Activated CD8-positive, alpha-beta memory T cell treated with anti-CD3 and anti-CD28 coated beads, Interleukin-2, amount 50 U/mL, for 24 hours (primary cell): ENCODE data around the gene NUSAP1.
"Not testable (repeated sequence)": the region's sequence is repeated elsewhere in the genome, so short reads cannot be mapped to it uniquely, and the experiment has no call there.

Experiments
- DNase-seq: peaks from one replicate; pipeline ENCODE4 v3.0.0-alpha.2; 2020; ENCODE audit errors: extremely low read depth

The NUSAP1 gene

DNA sequence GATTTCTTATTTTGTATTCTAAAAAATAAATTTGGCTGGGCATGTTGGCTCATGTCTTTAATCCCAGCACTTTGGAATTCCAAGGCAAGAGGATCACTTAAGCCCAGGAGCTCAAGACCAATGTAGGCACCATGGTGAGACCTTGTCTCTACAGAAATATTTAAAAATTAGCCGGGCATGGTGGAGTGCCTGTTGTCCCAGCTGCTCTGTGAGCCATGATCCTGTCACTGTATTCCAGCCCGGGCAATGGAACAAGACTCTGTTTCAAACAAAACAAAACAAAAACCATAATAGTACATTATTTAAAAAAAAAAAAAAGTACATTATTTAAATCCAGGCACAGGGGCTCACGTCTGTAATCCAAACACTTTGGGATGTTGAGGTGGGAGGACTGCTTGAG is 78.8 kb downstream of the NUSAP1 start:
- DNase-seq = no peak

DNA sequence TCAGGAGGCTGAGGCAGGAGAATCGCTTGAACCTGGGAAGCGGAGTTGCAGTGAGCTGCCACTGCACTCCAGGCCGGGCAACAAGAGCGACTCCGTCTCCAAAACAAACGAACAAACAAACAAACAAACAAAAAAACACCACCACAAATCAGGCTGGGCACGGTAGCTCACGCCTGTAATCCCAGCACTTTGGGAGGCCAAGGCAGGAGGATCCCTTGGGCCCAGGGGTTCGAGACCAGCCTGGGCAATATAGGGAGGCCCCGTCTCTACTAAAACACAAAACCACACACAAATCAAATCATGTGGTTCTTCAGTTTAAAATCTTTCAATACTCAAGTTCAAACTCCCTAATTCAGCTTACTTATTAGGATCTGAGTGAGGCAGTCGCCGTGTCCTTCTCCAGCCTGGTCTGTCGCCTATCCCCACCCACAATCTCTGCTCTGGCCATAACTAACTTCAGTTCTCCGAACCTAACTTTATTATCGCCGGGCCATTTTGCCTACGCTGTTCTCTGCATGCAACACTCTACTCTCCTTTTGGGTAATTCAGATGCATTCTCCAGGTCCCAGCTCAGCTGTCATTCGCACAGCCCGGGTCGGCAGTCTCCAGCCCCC is 83.6 kb downstream of the NUSAP1 start:
- DNase-seq = no peak

GRCh38 chr15:41416742-41417417 is 84.2 kb downstream of the NUSAP1 start, which contains the start of gene RTF1:
Gene RTF1, plus strand, starts transcription at chr15:41417095. Its CDS starts 21 bp downstream, at chr15:41417116.
- DNase-seq = peak; percentile 87

DNA sequence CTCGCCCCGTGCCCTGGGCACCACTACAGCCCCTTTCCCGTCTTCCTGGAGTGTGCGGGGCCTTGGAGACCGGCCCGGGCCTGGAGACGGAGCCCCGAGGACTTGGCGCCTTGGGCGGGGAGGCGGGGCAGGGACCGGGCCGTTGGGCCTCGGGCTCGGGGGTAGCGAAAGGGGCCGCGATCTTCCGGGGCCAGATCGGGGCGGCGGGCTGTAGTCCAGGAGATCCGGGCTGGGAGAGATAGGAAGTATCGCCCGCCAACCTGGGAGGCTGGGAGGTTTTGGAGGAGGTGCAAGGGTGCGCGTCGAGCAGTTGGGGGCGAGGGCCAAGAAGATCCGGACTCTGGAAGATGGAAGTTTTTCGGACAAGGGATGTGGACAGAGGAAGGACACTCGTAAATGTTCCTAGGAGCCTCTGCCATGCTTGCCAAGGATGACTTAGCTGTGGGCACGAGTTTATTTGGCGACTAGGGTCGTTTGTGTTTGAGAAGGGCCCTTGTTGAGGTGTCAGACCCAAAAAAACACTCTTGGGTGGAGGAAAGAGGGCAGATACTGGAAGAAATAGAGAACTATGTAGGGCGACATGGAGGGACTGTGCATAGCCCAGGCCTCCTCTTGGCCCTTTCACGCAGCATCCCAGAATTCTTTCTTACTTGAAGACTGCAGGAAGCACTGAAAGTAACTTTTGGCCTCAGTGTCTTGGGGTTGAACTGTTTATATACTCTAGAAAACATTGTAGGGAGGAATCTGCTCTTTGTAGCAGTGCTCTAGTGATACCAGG is 84.9 kb downstream of the NUSAP1 start:
- no peak for DNase-seq

GRCh38 chr15:41423979-41424659 is 91.4 kb downstream of the NUSAP1 start:
- no peak for DNase-seq

GRCh38 chr15:41424809-41425208 is 92.1 kb downstream of the NUSAP1 start:
- DNase-seq = no peak

DNA sequence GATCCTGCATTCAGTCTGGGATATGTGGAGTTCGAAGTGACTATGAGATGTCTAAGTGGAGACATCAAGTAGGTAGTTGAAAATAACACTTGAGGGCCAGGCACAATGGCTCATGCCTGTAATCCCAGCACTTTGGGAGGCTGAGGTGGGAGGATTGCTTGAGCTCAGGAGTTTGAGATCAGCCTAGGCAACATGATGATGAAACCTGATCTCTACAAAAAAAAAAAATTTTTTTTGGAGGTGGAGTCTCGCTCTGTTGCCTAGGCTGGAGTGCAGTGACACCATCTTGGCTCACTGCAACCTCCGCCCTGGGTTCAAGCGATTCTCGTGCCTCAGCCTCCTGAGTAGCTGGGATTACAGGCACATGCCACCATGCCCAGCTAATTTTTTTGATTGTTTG is 93.2 kb downstream of the NUSAP1 start:
- DNase-seq = not testable (repeated sequence)

DNA sequence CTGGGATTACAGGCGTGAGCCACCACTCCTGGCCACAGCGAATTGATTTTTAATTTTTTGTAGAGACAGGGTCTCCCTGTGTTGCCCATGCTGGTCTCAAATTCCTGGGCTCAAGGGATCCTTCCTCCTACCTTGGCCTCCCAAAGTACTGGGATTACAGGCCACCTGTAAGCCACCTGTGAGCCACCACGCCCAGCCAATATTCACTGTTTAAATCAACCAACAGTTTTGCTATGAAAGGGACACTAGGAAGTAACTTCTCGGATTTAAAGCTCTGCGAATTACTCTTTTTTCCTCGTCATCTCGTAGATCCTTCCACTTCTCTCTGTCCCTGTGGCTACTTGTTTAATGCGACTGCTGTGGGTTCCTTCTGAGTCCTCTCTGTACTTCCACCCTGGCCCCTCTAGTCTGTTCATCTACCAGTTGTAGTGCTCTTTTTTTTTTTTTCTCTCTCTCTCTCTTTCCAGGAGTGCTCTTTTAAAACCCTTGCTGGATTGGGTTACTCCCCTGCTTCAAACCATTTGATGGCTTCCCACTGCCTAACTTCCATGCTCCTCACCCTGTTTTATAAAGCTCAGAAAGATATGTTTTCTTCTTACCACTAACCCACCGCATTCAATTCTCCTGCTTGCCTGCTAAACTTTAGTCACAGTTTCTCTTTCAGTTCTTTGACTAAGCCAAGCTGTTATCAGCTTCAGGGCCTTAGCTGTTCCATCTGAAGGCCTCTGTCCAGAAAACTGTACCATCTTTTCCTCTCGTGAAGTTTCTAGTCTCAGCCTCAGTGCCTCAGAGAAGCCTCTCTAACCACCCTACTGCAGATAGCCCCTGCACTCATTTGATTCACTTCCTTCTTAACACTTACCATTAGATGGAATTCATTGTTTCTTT is 96.6 kb downstream of the NUSAP1 start:
- no peak for DNase-seq
